ENCODE measurements around the gene DUSP12.

DNA sequence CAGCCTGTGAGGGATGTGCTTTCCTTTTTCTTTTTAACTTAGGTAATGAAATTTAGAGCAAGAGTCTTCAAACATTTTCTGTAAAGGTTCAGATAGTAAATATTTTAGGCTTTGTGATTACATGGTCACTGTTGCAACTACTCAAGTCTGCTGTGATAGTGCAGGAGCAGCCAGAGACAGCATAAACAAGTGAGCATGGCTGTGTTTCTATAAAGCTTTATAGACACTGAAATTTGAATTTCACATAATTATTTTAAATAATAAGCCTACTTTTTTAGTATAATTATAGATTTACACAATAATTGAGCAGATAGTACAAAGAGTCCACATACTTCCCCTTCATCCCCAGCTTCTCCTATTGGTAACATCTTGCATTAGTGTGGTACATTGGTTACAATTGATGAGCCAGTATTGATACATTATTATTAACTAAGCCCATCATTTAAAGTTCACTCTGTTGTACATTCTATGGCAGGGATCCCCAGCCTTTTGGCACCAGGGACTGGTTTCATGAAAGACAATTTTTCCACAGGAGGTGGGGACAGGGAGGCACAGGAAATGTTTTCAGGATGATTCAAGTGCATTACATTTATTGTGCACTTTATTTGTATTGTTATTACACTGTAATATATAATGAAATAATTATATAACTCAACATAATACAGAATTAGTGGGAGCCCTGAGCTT lies 19.5 kb downstream of the DUSP12 start:
- TF ChIP-seq, protein P1, sequence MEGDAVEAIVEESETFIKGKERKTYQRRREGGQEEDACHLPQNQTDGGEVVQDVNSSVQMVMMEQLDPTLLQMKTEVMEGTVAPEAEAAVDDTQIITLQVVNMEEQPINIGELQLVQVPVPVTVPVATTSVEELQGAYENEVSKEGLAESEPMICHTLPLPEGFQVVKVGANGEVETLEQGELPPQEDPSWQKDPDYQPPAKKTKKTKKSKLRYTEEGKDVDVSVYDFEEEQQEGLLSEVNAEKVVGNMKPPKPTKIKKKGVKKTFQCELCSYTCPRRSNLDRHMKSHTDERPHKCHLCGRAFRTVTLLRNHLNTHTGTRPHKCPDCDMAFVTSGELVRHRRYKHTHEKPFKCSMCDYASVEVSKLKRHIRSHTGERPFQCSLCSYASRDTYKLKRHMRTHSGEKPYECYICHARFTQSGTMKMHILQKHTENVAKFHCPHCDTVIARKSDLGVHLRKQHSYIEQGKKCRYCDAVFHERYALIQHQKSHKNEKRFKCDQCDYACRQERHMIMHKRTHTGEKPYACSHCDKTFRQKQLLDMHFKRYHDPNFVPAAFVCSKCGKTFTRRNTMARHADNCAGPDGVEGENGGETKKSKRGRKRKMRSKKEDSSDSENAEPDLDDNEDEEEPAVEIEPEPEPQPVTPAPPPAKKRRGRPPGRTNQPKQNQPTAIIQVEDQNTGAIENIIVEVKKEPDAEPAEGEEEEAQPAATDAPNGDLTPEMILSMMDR (conservative IDR thresholded peaks at IDR 0.05 in 1 of 2, IDR thresholded peaks at IDR 0.05 in 1 of 2; ENCODE audit: extremely low read depth in 1 of 2, insufficient read depth in 1 of 2, low read depth in 1 of 2, low read length in 2 of 2): no peak
- no peak for TF ChIP-seq EZH2 (IDR thresholded peaks at IDR 0.05; ENCODE audit: borderline replicate concordance, low read length)

Data from mammary epithelial cell (primary cell).